ENCODE results near the gene PAQR4. TPM values are rescaled to one million over a fixed set of nuclear protein-coding genes. Genes with fewer than 3 reads are reported as not detected.

PAQR4 gene
- total and polyA plus RNA-seq, 2 of the 13 experiments (the other 11 are each of a cell fraction or from before 2014, with no cell fraction given): 15.9 to 24.8 TPM

GRCh38 chr16:2981177-2981898, 12.2 kb downstream of the PAQR4 start (continued):
- TF ChIP-seq ZNF407 (CRISPR knock-in tag; IDR thresholded peaks at IDR 0.05; ENCODE audit: not compliant biosample characterization): no peak
- no peak for TF ChIP-seq BRF2 (CRISPR knock-in tag; IDR thresholded peaks at IDR 0.05)
- no peak; the same call in 1 of the 2 replicates for TF ChIP-seq ADNP (CRISPR knock-in tag; IDR thresholded peaks at IDR 0.05)
- peak; percentile 70 for TF ChIP-seq RXRA (CRISPR knock-in tag; IDR thresholded peaks at IDR 0.05)
- TF ChIP-seq ZNF333 (CRISPR knock-in tag; IDR thresholded peaks at IDR 0.05; ENCODE audit: borderline replicate concordance): no peak
- no peak for TF ChIP-seq IKZF4 (CRISPR knock-in tag; IDR thresholded peaks at IDR 0.05; ENCODE audit: borderline replicate concordance, low read depth, not compliant biosample characterization)
- 0 out of 2 replicates have a peak, but pooled peaks have one; percentile 39 for TF ChIP-seq ZSCAN21 (CRISPR knock-in tag; IDR thresholded peaks at IDR 0.05; ENCODE audit: borderline replicate concordance)
- 0 out of 2 replicates have a peak, but pooled peaks have one; percentile 35 for TF ChIP-seq PHF20 (CRISPR knock-in tag; IDR thresholded peaks at IDR 0.05)
- no peak for TF ChIP-seq ZZZ3 (CRISPR knock-in tag; IDR thresholded peaks at IDR 0.05; ENCODE audit: borderline replicate concordance)
- peak; percentile 39 for TF ChIP-seq RARA (CRISPR knock-in tag; IDR thresholded peaks at IDR 0.05)
- TF ChIP-seq HMGXB4 (CRISPR knock-in tag; IDR thresholded peaks at IDR 0.05; ENCODE audit: borderline replicate concordance in 1 of 2, low read depth in 1 of 2): 0 out of 4 replicates have a peak, but pooled peaks of 1 of the 2 experiments have one; percentile 20
- 0 out of 2 replicates have a peak, but pooled peaks have one; percentile 6 for TF ChIP-seq FOXO1 (CRISPR knock-in tag; IDR thresholded peaks at IDR 0.05)
- TF ChIP-seq MIXL1 (CRISPR knock-in tag; IDR thresholded peaks at IDR 0.05): peak; percentile 38; the same call in 1 of the 2 replicates
- no peak for TF ChIP-seq ZNF382 (CRISPR knock-in tag; IDR thresholded peaks at IDR 0.05; ENCODE audit: borderline replicate concordance)
- TF ChIP-seq TAF1 (CRISPR knock-in tag; IDR thresholded peaks at IDR 0.05): peak; percentile 60
- 0 out of 2 replicates have a peak, but pooled peaks have one; percentile 21 for TF ChIP-seq MTERF4 (CRISPR knock-in tag; IDR thresholded peaks at IDR 0.05)
